Activated CD8-positive, alpha-beta T cell treated with anti-CD3 and anti-CD28 coated beads for 36 hours (primary cell): ENCODE results near the gene STK25. TPM values are rescaled to one million over a fixed set of nuclear protein-coding genes. Genes with fewer than 3 reads are reported as not detected.

Experiments
- ATAC-seq: fragments of 200-7000 bp; cut with Tn5 transposase; one replicate; pipeline ENCODE4 v1.10.0; 2021; ENCODE audit warnings: mild to moderate bottlenecking, moderate library complexity
- CTCF ChIA-PET: fragments of 350-600 bp; sonication (Branson Sonifier 250); formaldehyde crosslinking; loops from one replicate; lab custom pipeline; 2021; ENCODE audit warnings: antibody characterized with exemption; lab: Charles Lee
- POLR2A ChIA-PET: fragments of 350-600 bp; sonication (Branson Sonifier 250); formaldehyde crosslinking; loops from one replicate; lab custom pipeline; 2021; ENCODE audit warnings: antibody characterized with exemption; lab: Charles Lee
- DNase-seq: peaks from one replicate; pipeline ENCODE4 v3.0.0-alpha.2; 2020
- H3K27ac Mint-ChIP-seq: one replicate; pipeline ENCODE4 v1.8.0; 2021; ENCODE audit warnings: mild to moderate bottlenecking, mixed read lengths
- H3K27me3 Mint-ChIP-seq: one replicate; pipeline ENCODE4 v1.8.0; 2021; ENCODE audit warnings: mixed read lengths
- H3K36me3 Mint-ChIP-seq: one replicate; pipeline ENCODE4 v1.8.0; 2021; ENCODE audit warnings: low read depth, mixed read lengths
- H3K4me1 Mint-ChIP-seq: one replicate; pipeline ENCODE4 v1.8.0; 2021; ENCODE audit warnings: low read depth, mixed read lengths
- H3K4me3 Mint-ChIP-seq: one replicate; pipeline ENCODE4 v1.8.0; 2021; ENCODE audit warnings: mild to moderate bottlenecking, moderate library complexity, mixed read lengths
- H3K9me3 Mint-ChIP-seq: one replicate; pipeline ENCODE4 v1.8.0; 2021; ENCODE audit warnings: mixed read lengths
- CTCF ChIP-seq: fragments of 200-600 bp; IDR thresholded peaks from one replicate; pipeline ENCODE4 v1.8.0; 2022; ENCODE audit warnings: antibody characterized with exemption, mild to moderate bottlenecking
- intact Hi-C: fragments of 100-400 bp; cut with micrococcal nuclease; formaldehyde crosslinking; loops from one replicate; pipeline ENCODE4 v1.10.0; 2022
- total RNA-seq, 2 experiments: library from RNA; stranded (reverse); gene quantifications; one replicate each; pipeline ENCODE4 v1.2.3, GENCODE V29; 2021

Gene STK25
- total RNA-seq, 2 experiments from 2014 or later, result 103 to 104 TPM

GRCh38 chr2:241499146-241499965, 9.0 kb downstream of the STK25 start:
- Mint-ChIP-seq H3K4me3 (no peak overlapping the region), H3K36me3 (peaks cover 5% of the 10 kb centered on the region), H3K4me1 (no peaks in the 10 kb centered on the region), H3K27me3 (no peaks in the 10 kb centered on the region), H3K9me3 (no peaks in the 10 kb centered on the region), H3K27ac (no peak overlapping the region)
- ATAC-seq (no peak), DNase-seq (no peak)
- ChIA-PET CTCF (no interaction called here), POLR2A (no interaction called here)
- TF ChIP-seq CTCF, result no peak
- intact Hi-C loops, result no loop called here

DNA sequence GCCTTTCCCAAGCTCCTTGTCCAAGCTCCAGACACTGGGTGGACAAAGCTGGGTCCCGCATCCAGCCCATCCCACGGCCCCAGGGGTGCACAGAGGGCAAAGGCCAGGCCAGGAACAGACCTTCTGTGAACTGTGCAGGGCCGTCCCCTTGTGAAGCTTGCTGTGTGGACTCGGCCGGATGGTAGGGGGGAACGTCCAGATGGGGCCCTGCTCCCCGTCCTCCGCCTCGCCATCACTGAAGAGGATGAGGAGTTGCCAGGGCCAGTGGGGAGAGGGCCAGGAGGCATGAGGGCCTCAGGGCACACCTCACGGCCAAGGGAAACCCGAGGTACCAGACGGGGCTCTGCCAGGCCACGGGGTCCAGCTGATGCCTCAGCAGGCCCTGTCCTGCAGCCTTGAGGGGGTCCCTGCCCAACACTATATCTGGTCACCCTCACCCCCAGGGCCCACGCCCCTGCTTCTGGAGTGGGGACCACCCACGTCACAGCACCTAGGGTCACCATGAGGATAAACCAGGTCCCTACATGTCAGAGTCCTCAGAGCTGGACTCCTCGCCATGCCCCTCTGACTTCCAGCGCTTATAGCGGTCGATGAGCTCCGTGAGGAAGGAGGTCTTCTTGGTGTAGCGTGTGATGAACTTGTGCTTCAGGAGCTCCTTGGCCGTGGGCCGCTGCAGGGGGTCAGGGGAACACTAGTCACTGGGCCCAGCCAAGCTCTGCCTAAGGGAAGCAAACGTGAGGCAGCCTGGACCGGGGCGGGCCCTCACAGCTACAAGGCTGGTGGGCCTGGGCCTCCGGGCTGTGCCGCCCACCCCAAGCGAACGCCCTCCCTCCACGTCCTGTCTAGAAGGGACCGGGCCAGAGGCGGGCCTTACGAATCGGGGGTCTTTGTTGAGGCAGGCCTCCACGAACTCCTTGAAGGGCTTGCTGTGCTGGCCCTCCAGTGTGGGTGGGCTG, 10.0 kb downstream of the STK25 start:
- Mint-ChIP-seq H3K27me3 (no peaks in the 10 kb centered on the region), H3K9me3 (no peaks in the 10 kb centered on the region), H3K36me3 (peaks cover 5% of the 10 kb centered on the region), H3K27ac (no peak overlapping the region), H3K4me3 (no peak overlapping the region), H3K4me1 (no peaks in the 10 kb centered on the region)
- intact Hi-C loops, result no loop called here
- CTCF ChIA-PET, result no interaction called here
- ATAC-seq (no peak), DNase-seq (no peak)
- POLR2A ChIA-PET, result no interaction called here
- TF ChIP-seq CTCF, result no peak

GRCh38 chr2:241496904-241497877, 11.2 kb downstream of the STK25 start:
- DNase-seq (no peak), ATAC-seq (no peak)
- H3K27me3 Mint-ChIP-seq, result no peaks in the 10 kb centered on the region
- no peak overlapping the region for H3K4me3 Mint-ChIP-seq
- no peak for TF ChIP-seq CTCF
- H3K4me1 Mint-ChIP-seq, result no peaks in the 10 kb centered on the region
- no peaks in the 10 kb centered on the region for H3K9me3 Mint-ChIP-seq
- H3K27ac Mint-ChIP-seq, result no peak overlapping the region
- POLR2A ChIA-PET, result no interaction called here
- H3K36me3 Mint-ChIP-seq, result peaks cover 5% of the 10 kb centered on the region
- CTCF ChIA-PET, result no interaction called here
- intact Hi-C loops, result no loop called here

DNA sequence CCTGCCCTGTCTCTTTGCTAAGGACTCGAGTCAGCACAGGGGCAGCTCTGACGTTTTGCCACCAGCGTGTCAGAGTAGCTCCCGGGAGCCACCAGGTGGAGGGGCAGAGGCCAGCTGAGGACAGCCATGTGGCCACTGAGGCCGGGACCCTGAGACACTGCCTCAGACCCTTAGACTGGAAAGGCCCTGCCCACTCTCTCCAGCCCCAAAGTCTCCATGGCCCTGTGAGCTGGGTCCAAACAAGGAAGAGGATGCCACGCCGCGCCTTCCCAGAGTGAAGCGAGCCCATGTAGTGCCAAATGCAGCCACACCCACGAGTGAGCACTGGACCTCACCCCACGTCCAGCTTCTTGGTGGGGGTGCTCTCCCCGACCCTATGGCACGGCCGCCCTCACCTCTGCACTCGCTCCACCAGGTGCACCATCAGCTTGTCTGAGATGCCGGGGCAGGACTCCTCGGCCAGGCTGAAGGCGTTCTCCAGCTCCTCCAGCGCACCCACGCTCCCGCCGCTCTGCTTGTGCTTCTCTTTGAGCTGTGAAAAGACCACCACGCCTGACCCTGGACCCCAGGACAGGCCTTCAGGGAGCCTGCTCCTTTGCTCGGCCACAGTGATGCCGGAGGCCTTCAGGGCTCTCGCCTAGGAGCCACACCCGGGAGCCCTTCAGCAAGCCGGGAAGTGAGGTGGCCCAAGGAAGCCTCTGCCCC, 12.2 kb downstream of the STK25 start:
- ATAC-seq (no peak), DNase-seq (no peak)
- ChIA-PET CTCF (no interaction called here), POLR2A (no interaction called here)
- Mint-ChIP-seq H3K4me3 (no peak overlapping the region), H3K27me3 (no peaks in the 10 kb centered on the region), H3K36me3 (peaks cover 5% of the 10 kb centered on the region), H3K4me1 (no peaks in the 10 kb centered on the region), H3K9me3 (no peaks in the 10 kb centered on the region), H3K27ac (no peak overlapping the region)
- TF ChIP-seq CTCF, result no peak
- intact Hi-C loops, result no loop called here
